Activated T-helper 1 cell treated with Interleukin-2 at 50 U/mL for 16 hours (primary cell): ENCODE measurements around the gene GADD45B.
A peak's percentile ranks its signal among the peaks of the same experiment; 100 is the strongest.
"Not testable (repeated sequence)": the region's sequence is repeated elsewhere in the genome, so short reads cannot be mapped to it uniquely, and the experiment has no call there.

Experiments used
- DNase-seq: peaks from one replicate; pipeline ENCODE4 v3.0.0-alpha.2; 2020; ENCODE audit warnings: low read depth

GADD45B gene

GRCh38 chr19:2444251-2445002 is 31.5 kb upstream of the GADD45B start:
- no peak for DNase-seq

- DNase-seq = no peak
These were observed 29.5 kb upstream of the GADD45B start for GRCh38 chr19:2446381-2446780.

- no peak for DNase-seq
These were observed 26.9 kb upstream of the GADD45B start for GRCh38 chr19:2449019-2449418.

- no peak for DNase-seq
These were observed 24.8 kb upstream of the GADD45B start for GRCh38 chr19:2451138-2451537.

- DNase-seq = no peak
These were observed 24.2 kb upstream of the GADD45B start for GRCh38 chr19:2451741-2452140.

GRCh38 chr19:2453431-2454025 is 22.4 kb upstream of the GADD45B start:
- no peak for DNase-seq

- DNase-seq = no peak
These were observed 21.5 kb upstream of the GADD45B start for GRCh38 chr19:2454199-2454961.

- DNase-seq = no peak
These were observed 20.7 kb upstream of the GADD45B start for GRCh38 chr19:2454962-2455850.

GRCh38 chr19:2455851-2456570 is 19.9 kb upstream of the GADD45B start:
- peak; percentile 22 for DNase-seq

GRCh38 chr19:2457394-2458037 is 18.4 kb upstream of the GADD45B start:
- no peak for DNase-seq

GRCh38 chr19:2458054-2458453 is 17.9 kb upstream of the GADD45B start:
- no peak for DNase-seq

- not testable (repeated sequence) for DNase-seq
These were observed 17.2 kb upstream of the GADD45B start for GRCh38 chr19:2458776-2459175.

GRCh38 chr19:2460245-2460644 is 15.7 kb upstream of the GADD45B start:
- no peak for DNase-seq

- peak; percentile 29 for DNase-seq
These were observed 13.9 kb upstream of the GADD45B start for GRCh38 chr19:2461751-2462634.

GRCh38 chr19:2462635-2463421 is 13.1 kb upstream of the GADD45B start:
- DNase-seq = no peak

- DNase-seq = not testable (repeated sequence)
These were observed 12.2 kb upstream of the GADD45B start for GRCh38 chr19:2463694-2464093.

- DNase-seq = no peak
These were observed 11.5 kb upstream of the GADD45B start for GRCh38 chr19:2464389-2464788.

GRCh38 chr19:2468596-2468995 is 7.3 kb upstream of the GADD45B start:
- no peak for DNase-seq
